GM21447 (cell line): ENCODE data around the gene PRKAG2.

Experiments
- ATAC-seq: cut with Tn5 transposase; IDR thresholded peaks from one replicate; pipeline ENCODE4 v1.9.1; 2021; ENCODE audit not compliant: unreplicated experiment

PRKAG2 gene

DNA sequence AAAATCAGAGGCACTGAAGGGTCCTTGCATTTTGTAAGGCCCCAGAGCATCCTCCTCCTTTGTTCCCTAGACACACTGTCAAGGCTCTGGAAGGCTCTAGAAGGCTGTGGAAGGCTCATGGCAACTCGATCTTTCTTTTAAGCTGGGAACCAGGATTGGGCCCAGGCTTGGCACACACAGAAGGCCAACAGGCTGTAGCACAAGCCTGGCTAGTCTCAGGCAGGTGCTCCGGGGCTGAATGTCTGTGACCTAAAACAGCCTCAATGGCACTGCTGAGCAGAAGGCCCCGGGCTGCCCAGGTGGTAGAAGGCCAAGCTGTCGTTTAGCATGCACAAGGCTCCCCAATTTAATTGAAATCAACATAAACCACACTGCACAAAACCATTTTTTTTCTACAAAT is 55.7 kb downstream of the PRKAG2 start:
- ATAC-seq = no peak

DNA sequence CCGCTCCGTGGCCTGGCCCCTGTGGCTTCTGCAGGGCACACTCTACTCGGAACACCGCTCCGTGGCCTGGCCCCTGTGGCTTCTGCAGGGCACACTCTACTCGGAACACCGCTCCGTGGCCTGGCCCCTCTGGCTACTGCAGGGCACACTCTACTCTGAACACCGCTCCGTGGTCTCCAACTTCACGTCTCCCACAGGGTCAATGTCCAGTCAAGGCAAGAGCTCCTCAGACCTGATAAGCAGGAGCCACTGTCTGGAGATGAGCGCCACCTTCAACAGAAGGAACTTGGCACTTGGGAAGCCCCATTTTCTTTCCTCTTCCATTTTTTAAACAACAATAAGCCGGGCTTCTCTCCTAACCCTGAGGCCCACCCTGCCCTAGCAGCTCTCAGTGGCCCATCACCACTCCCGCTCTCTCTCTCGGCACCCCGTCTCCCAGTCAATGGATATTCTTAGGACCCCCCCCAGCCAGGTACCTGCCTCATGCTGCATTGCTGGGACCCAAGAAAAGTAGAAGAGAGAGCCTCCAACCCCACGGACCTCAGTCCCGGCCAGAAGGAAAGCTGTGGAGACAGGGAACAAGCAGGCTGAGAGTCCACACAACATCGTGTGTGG is 56.3 kb downstream of the PRKAG2 start:
- ATAC-seq = no peak

GRCh38 chr7:151819866-151820265 is 57.0 kb downstream of the PRKAG2 start:
- no peak for ATAC-seq

DNA sequence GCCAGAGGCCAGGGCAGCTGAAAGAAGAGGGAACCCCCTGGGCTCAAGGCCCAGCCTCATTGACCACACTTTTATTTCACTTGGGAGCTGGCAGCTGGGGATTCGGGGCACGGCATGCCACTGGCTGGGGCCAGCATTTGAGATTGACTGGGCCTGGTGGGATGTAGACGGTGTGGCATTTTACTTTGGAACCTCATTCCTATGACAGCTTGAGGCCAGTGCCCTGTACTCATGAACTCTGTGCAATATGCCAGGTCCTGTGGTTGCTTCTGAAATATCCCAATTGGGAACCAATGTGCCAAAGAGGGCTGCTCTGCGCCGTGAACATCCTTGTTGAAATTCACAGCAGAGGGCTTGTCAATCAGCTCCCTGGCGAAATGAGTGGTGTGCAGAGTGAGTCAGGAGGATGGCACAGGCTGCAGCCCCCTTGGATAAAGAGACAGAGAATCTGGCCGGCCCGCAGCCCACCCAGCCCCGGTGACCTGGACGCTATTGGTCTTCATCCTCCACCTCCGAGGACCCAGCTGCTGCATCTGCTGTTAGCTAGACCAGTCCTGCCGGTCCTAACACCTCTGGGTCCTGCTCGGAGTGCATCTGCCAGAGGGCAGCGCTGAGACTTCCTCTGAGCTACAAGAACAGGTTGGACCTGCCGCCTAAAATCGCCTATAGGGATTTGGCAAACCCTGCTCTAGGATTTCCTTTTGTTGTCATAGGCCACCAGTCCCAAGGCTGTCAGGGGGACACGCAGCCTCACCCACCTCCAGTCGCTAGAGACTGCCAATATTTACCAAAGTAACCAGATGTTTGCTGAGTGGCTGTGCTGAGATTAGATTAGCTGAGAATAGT is 58.0 kb downstream of the PRKAG2 start:
- no peak for ATAC-seq

- no peak for ATAC-seq
These were observed 58.8 kb downstream of the PRKAG2 start for GRCh38 chr7:151817981-151818673.

GRCh38 chr7:151817315-151817690 is 59.6 kb downstream of the PRKAG2 start:
- no peak for ATAC-seq

DNA sequence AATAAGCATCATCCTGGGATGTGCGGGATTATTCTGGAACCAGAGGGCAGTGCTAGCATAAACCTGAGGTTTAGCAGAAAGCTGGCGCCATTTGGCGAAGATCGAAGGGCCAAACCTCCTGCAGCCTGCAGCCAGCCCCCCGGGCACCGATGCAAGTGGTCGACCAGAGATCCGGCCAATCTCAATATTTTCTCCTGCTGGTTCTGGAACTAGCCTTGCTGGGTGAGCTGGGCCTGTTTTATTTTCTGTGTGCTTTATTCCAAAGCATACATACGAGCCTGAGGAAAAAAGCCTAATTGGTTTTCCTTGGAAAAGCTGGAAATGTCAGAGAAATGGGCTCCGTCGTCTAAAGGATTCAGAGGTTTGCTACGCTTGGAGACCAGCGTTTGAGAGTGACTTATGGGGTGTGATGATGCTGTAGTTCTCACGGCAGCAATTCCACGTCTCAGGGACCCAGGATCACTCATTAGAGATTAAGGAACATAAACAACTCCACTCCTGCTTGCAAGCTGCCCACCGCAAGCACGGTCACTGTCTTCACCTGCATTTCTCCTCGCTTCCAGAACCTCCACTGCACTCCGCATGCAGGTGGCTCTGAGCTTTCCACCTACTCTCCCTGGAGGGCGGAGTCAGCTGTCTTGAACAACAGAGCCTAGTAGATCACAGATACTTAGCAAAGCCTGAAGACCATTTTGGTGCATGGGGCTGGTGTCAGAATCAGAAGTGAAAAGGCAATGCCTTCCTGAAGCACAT is 60.2 kb downstream of the PRKAG2 start:
- ATAC-seq = no peak

GRCh38 chr7:151815419-151815818 is 61.5 kb downstream of the PRKAG2 start:
- no peak for ATAC-seq

GRCh38 chr7:151814400-151815009 is 62.4 kb downstream of the PRKAG2 start:
- ATAC-seq = no peak

DNA sequence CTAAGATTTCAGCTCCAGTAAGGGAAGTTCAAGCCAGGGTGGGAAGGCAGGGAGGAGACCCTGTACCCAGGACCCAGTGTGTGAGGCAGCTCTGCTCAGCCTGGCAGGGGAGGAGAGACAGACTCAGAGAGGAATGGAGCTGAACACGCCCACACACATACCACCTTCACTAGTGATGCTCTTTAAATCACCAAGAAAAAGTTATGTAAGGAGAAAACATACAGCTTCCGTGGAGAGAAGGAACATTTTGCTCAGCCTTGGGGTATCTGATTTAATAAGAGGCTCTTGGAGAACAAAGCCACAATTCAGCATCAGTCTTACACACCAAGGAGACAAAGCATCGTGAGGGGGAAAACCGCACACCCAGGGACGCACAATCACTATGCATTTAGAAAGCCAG is 62.9 kb downstream of the PRKAG2 start:
- ATAC-seq = no peak

GRCh38 chr7:151813445-151813844 is 63.5 kb downstream of the PRKAG2 start:
- no peak for ATAC-seq

GRCh38 chr7:151812967-151813366 is 63.9 kb downstream of the PRKAG2 start:
- no peak for ATAC-seq

GRCh38 chr7:151810441-151811232 is 66.3 kb downstream of the PRKAG2 start:
- ATAC-seq = no peak

- no peak for ATAC-seq
These were observed 67.1 kb downstream of the PRKAG2 start for GRCh38 chr7:151809864-151810170.

GRCh38 chr7:151809146-151809863 is 67.6 kb downstream of the PRKAG2 start:
- no peak for ATAC-seq

DNA sequence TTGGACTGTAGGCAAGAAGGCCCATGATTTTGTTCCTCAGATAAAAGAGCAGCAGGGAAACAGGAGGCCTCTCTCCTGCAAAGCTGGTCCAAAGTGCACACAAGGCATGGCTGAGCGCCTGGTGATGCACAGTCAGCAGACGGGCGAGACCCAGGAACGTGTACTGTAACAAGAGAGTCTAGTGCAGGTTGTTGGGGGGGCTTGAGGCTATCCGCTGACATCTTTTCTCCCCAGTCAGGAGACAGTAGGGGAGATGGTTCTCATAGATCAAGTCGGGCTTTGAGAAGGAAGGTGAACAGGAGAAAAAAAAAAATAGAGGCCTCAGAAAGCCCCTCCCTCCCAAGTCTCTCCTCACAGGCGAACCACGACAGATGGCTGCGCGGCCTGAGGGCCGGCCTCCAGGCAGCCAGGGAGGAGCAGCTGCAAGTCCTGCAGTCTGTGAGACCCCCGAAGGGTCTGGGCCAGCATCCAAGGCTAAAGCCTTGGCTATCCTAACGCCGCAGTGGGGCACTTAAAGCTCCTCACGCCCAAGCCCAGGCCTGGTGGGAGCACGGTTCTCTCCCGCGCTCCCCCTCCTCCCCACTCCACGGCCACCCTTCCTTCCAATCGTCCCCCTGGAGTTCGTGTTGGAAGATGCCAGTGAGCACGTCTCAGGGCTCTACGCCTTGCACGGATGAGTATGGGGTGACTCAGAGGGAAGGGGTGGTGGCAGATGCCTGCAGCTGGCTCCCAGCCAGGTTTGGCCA is 68.3 kb downstream of the PRKAG2 start:
- ATAC-seq = no peak

DNA sequence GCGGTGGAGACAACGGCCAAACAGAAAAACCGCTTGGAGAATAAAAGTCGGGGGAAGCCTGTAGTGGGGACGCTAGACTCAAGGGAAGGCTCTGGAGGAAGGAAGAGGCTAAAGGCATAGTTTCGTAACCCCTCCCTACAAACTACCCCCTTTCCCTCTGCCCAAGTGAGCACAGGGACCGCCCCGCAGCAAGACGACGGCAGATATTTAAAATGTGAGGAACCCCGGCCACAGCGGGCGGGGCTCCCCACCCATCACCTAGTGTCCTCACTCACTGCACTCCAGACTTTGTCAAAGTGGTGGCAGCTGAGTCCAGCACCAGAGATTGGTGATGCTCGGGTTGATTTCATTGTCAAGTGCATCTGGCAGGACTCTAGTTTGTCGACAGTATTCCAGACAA is 69.1 kb downstream of the PRKAG2 start:
- ATAC-seq = no peak

- no peak for ATAC-seq
These were observed 69.8 kb downstream of the PRKAG2 start for GRCh38 chr7:151806952-151807775.
